Stimulated activated CD8-positive, alpha-beta memory T cell treated with anti-CD3 and anti-CD28 coated beads, Interleukin-15, amount 100 ng/mL, for 1 hour (primary cell): ENCODE data around the gene FANCD2OS.
A peak's percentile ranks its signal among the peaks of the same experiment; 100 is the strongest.
"Not testable (repeated sequence)": the region's sequence is repeated elsewhere in the genome, so short reads cannot be mapped to it uniquely, and the experiment has no call there.

Experiments
- DNase-seq: peaks from one replicate; pipeline ENCODE4 v3.0.0-alpha.2; 2020; ENCODE audit warnings: low read depth

The FANCD2OS gene

GRCh38 chr3:10108091-10108490 is at the start of gene FANCD2OS:
FANCD2OS (minus strand) TSS chr3:10108255; CDS start chr3:10104774, 3,481 bp downstream.
- no peak for DNase-seq

GRCh38 chr3:10157031-10157430 is 49.0 kb upstream of the FANCD2OS start:
- DNase-seq: no peak

GRCh38 chr3:10155658-10156057 is 47.6 kb upstream of the FANCD2OS start:
- DNase-seq: no peak

GRCh38 chr3:10155123-10155472 is 47.0 kb upstream of the FANCD2OS start:
- DNase-seq: no peak

GRCh38 chr3:10154335-10155122 is 46.5 kb upstream of the FANCD2OS start:
- DNase-seq: no peak

- no peak for DNase-seq
Measured at GRCh38 chr3:10150987-10151386, 42.9 kb upstream of the FANCD2OS start.

- no peak for DNase-seq
Measured at GRCh38 chr3:10149226-10149625, 41.2 kb upstream of the FANCD2OS start.

- DNase-seq: no peak
Measured at GRCh38 chr3:10145685-10146084, 37.6 kb upstream of the FANCD2OS start.

GRCh38 chr3:10142707-10143560 is 34.9 kb upstream of the FANCD2OS start:
- no peak for DNase-seq

GRCh38 chr3:10140996-10141546 is 33.0 kb upstream of the FANCD2OS start:
- DNase-seq: no peak

- DNase-seq: no peak
Measured at GRCh38 chr3:10137178-10137577, 29.1 kb upstream of the FANCD2OS start.

- no peak for DNase-seq
Measured at GRCh38 chr3:10136426-10137005, 28.5 kb upstream of the FANCD2OS start.

- DNase-seq: not testable (repeated sequence)
Measured at GRCh38 chr3:10135872-10136271, 27.8 kb upstream of the FANCD2OS start.

GRCh38 chr3:10122724-10123123 is 14.7 kb upstream of the FANCD2OS start:
- DNase-seq: no peak

GRCh38 chr3:10121064-10121463 is 13.0 kb upstream of the FANCD2OS start:
- DNase-seq: no peak

GRCh38 chr3:10119376-10119775 is 11.3 kb upstream of the FANCD2OS start:
- DNase-seq: no peak

GRCh38 chr3:10116928-10117327 is 8.9 kb upstream of the FANCD2OS start:
- no peak for DNase-seq

- no peak for DNase-seq
Measured at GRCh38 chr3:10116138-10116460, 8.0 kb upstream of the FANCD2OS start.

GRCh38 chr3:10115326-10116137 is 7.5 kb upstream of the FANCD2OS start, which contains the start of gene BRK1:
BRK1 (plus strand) TSS chr3:10115675; CDS start chr3:10115702, 27 bp downstream.
- DNase-seq: peak; percentile 78

GRCh38 chr3:10106919-10107318 is 1.1 kb downstream of the FANCD2OS start:
- no peak for DNase-seq

- DNase-seq: no peak
Measured at GRCh38 chr3:10099041-10099440, 9.0 kb downstream of the FANCD2OS start.

GRCh38 chr3:10093678-10094077 is 14.4 kb downstream of the FANCD2OS start:
- no peak for DNase-seq
